ENCODE measurements around the gene BAZ1B.

Gene BAZ1B

GRCh38 chr7:73518470-73518869 lies 3.6 kb downstream of the BAZ1B start:
- Histone ChIP-seq H3K27ac (ENCODE audit: low read depth, low read length) (no peak overlapping the region), H3F3A (ENCODE audit: insufficient read depth) (peaks cover 9% of the 10 kb centered on the region; the same call in 1 of the 2 replicates), H3K27me3 (ENCODE audit: low read length) (no peaks in the 10 kb centered on the region), H3K4me3 (ENCODE audit: insufficient read depth, low read length, poor library complexity, severe bottlenecking) (peak overlapping the region; percentile 72), H3K4me2 (ENCODE audit: low read depth, low read length, poor library complexity, severe bottlenecking) (peak overlapping the region; percentile 92), H3K79me2 (ENCODE audit: insufficient read depth, low read length) (peaks cover 86% of the 10 kb centered on the region), H4K20me1 (ENCODE audit: low read depth, low read length) (peaks cover 28% of the 10 kb centered on the region), H2AFZ (ENCODE audit: low read depth, low read length, severe bottlenecking) (no peak overlapping the region), H3K9me3 (ENCODE audit: insufficient read depth, low read length) (no peaks in the 10 kb centered on the region), H3K36me3 (ENCODE audit: low read length) (peaks cover 43% of the 10 kb centered on the region), H3K9me2 (replicated peaks; ENCODE audit: insufficient read depth, low read length) (no peaks in the 10 kb centered on the region), H3K9ac (ENCODE audit: low read length) (peak overlapping the region; percentile 99; the same call in 1 of the 2 replicates)
- no peak for TF ChIP-seq EZH2phosphoT487 (conservative IDR thresholded peaks at IDR 0.05; ENCODE audit: low read length)
- no peak for TF ChIP-seq CTCF (IDR thresholded peaks at IDR 0.05; ENCODE audit: insufficient read depth, low read length, poor library complexity, severe bottlenecking)

DNA sequence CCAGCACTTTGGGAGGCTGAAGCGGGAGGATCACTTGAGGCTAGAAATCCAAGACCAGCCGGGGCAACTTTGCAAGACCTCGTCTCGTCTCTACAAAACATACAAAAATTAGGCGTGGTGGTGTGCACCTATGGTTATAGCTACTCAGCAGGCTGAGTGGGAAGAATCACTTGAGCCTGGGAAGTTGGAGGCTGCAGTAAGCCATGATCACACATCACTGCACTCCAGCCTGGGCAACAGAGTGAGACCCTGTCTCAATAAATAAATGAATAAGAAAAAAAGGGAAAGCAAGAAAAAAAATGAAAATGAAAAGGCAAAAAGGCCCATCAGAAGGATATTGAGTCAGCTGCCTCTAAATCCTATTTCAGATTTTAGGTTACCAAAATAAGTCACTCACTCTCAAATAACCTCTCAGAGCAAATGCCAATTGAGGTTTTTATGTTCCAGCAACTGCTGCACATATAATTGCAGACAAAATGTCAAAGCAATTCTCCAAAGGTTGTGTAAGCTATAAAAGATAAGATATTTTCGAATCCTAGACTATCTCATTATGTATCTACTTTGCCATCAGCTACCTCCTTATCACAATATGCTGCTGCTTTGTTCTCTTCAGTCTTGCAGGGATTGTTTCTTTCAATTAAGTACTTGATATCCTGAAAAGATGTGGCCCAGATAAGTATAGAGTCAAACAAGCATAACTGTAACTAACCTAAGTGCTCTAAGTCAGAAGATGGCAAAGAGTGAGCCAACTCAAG lies 4.7 kb downstream of the BAZ1B start:
- peaks cover 37% of the 10 kb centered on the region for H4K20me1 ChIP-seq (ENCODE audit: low read depth, low read length)
- H3K79me2 ChIP-seq (ENCODE audit: insufficient read depth, low read length), result peaks cover 93% of the 10 kb centered on the region
- no peak overlapping the region for H3K4me3 ChIP-seq (ENCODE audit: insufficient read depth, low read length, poor library complexity, severe bottlenecking)
- H3K27me3 ChIP-seq (ENCODE audit: low read length), result no peaks in the 10 kb centered on the region
- no peak for TF ChIP-seq CTCF (IDR thresholded peaks at IDR 0.05; ENCODE audit: insufficient read depth, low read length, poor library complexity, severe bottlenecking)
- no peak overlapping the region for H3K9ac ChIP-seq (ENCODE audit: low read length)
- peak overlapping the region; percentile 4 for H3K4me2 ChIP-seq (ENCODE audit: low read depth, low read length, poor library complexity, severe bottlenecking)
- no peak overlapping the region for H3K27ac ChIP-seq (ENCODE audit: low read depth, low read length)
- H3K36me3 ChIP-seq (ENCODE audit: low read length), result peaks cover 52% of the 10 kb centered on the region
- H3K9me2 ChIP-seq (replicated peaks; ENCODE audit: insufficient read depth, low read length), result no peaks in the 10 kb centered on the region
- H2AFZ ChIP-seq (ENCODE audit: low read depth, low read length, severe bottlenecking), result no peak overlapping the region
- H3K9me3 ChIP-seq (ENCODE audit: insufficient read depth, low read length), result no peaks in the 10 kb centered on the region
- peaks cover 5% of the 10 kb centered on the region for H3F3A ChIP-seq (ENCODE audit: insufficient read depth)

DNA sequence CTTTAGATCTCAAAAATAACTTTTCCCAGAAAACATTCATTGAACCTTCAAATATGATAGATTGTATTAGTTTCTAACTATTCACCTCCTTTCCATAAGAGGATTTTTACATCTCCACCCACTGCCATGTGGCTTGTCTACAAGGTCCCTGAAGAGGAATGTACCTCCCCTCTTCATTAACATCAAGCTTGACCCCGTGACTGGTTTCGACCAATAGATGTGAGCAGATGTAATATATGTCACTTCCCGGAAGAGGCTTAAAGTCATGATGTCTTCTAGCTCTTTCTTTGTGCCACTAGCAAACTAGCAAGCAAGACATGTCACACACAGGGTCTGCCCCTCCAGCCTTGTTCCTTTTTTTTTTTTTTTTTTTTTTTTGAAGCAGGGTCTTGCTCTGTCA lies 6.9 kb downstream of the BAZ1B start:
- H3K27ac ChIP-seq (ENCODE audit: low read depth, low read length), result no peak overlapping the region
- no peaks in the 10 kb centered on the region for H3K9me3 ChIP-seq (ENCODE audit: insufficient read depth, low read length)
- H3K27me3 ChIP-seq (ENCODE audit: low read length), result no peaks in the 10 kb centered on the region
- H3K79me2 ChIP-seq (ENCODE audit: insufficient read depth, low read length), result peaks cover 99% of the 10 kb centered on the region
- TF ChIP-seq EZH2phosphoT487 (conservative IDR thresholded peaks at IDR 0.05; ENCODE audit: low read length) (no peak), CTCF (IDR thresholded peaks at IDR 0.05; ENCODE audit: insufficient read depth, low read length, poor library complexity, severe bottlenecking) (no peak)
- no peak overlapping the region for H2AFZ ChIP-seq (ENCODE audit: low read depth, low read length, severe bottlenecking)
- no peak overlapping the region for H3K4me2 ChIP-seq (ENCODE audit: low read depth, low read length, poor library complexity, severe bottlenecking)
- no peak overlapping the region for H3K9ac ChIP-seq (ENCODE audit: low read length)
- H3K9me2 ChIP-seq (replicated peaks; ENCODE audit: insufficient read depth, low read length), result no peaks in the 10 kb centered on the region
- H3K4me3 ChIP-seq (ENCODE audit: insufficient read depth, low read length, poor library complexity, severe bottlenecking), result no peak overlapping the region
- H3K36me3 ChIP-seq (ENCODE audit: low read length), result peaks cover 62% of the 10 kb centered on the region
- H4K20me1 ChIP-seq (ENCODE audit: low read depth, low read length), result peaks cover 46% of the 10 kb centered on the region
- no peaks in the 10 kb centered on the region; the same call in none of the 2 replicates for H3F3A ChIP-seq (ENCODE audit: insufficient read depth)

Data from SU-DHL-6 (cell line).